Neural cell (in vitro differentiated cells): ENCODE results near the gene CIRBP. TPM values are rescaled to one million over a fixed set of nuclear protein-coding genes. Genes with fewer than 3 reads are reported as not detected.

ENCODE experiments used
- H2AFZ ChIP-seq: fragments of 200-600, 300-800 bp; sonication (generic), shearing (Covaris generic); 2 replicates; pipeline ENCODE4 v1.6.0; 2014; ENCODE audit warnings: low read depth, mild to moderate bottlenecking, antibody characterized with exemption, low read length, moderate library complexity
- H3F3A ChIP-seq: fragments of 200-600 bp; shearing (Covaris generic); 2 replicates; pipeline ENCODE4 v1.6.1; 2016; ENCODE audit warnings: mild to moderate bottlenecking, moderate library complexity, mixed read lengths, antibody characterized with exemption, low read length; ENCODE audit not compliant: insufficient read depth, poor library complexity, severe bottlenecking
- H3K27ac ChIP-seq: fragments of 200-600, 300-800 bp; sonication (generic), shearing (Covaris generic); 2 replicates; pipeline ENCODE4 v1.5.1; 2014; ENCODE audit warnings: mild to moderate bottlenecking, low read length, moderate library complexity
- H3K27me3 ChIP-seq: fragments of 300-800, 200-600 bp; sonication (generic), shearing (Covaris generic); 2 replicates; pipeline ENCODE4 v1.6.0; 2014; ENCODE audit warnings: mild to moderate bottlenecking, low read depth, low read length, moderate library complexity; ENCODE audit not compliant: insufficient read depth
- H3K36me3 ChIP-seq: fragments of 300-800, 200-600 bp; sonication (generic), shearing (Covaris generic); 2 replicates; pipeline ENCODE4 v1.5.1; 2014; ENCODE audit warnings: mild to moderate bottlenecking, antibody characterized with exemption, low read length, moderate library complexity; ENCODE audit not compliant: insufficient read depth
- H3K4me2 ChIP-seq: fragments of 300-800, 200-600 bp; sonication (generic), shearing (Covaris generic); 2 replicates; pipeline ENCODE4 v1.6.0; 2014; ENCODE audit warnings: mild to moderate bottlenecking, low read length
- H3K4me3 ChIP-seq: fragments of 300-800, 200-600 bp; sonication (generic), shearing (Covaris generic); 2 replicates; pipeline ENCODE4 v1.5.1; 2014; ENCODE audit warnings: mild to moderate bottlenecking, low read length, moderate library complexity
- H3K79me2 ChIP-seq: fragments of 200-600 bp; shearing (Covaris generic); replicated peaks from 2 replicates; pipeline ENCODE4 v1.6.0; 2014; ENCODE audit warnings: mild to moderate bottlenecking, low read length, moderate library complexity; ENCODE audit not compliant: insufficient read depth
- H3K9ac ChIP-seq: fragments of 300-800, 200-600 bp; sonication (generic), shearing (Covaris generic); 2 replicates; pipeline ENCODE4 v1.6.1; 2016; ENCODE audit warnings: mild to moderate bottlenecking, low read length, mixed read lengths
- H3K9me2 ChIP-seq: fragments of 200-600 bp; shearing (Covaris generic); 2 replicates; pipeline ENCODE4 v1.6.1; 2016; ENCODE audit warnings: mild to moderate bottlenecking, low read length, mixed read lengths; ENCODE audit not compliant: insufficient read depth
- H3K9me3 ChIP-seq: fragments of 200-600, 300-800 bp; sonication (generic), shearing (Covaris generic); 2 replicates; pipeline ENCODE4 v1.6.1; 2016; ENCODE audit warnings: mild to moderate bottlenecking, mixed run types, low read length, moderate library complexity, mixed read lengths
- H4K20me1 ChIP-seq: fragments of 200-600 bp; shearing (Covaris generic); 2 replicates; pipeline ENCODE4 v1.6.1; 2016; ENCODE audit warnings: mild to moderate bottlenecking, mixed run types; ENCODE audit not compliant: insufficient read depth
- EP300 ChIP-seq: fragments of 450-650 bp; conservative IDR thresholded peaks from 2 replicates; pipeline ENCODE4 v1.6.1; 2014; ENCODE audit warnings: antibody characterized with exemption, mild to moderate bottlenecking, moderate library complexity; ENCODE audit not compliant: poor library complexity, severe bottlenecking
- EZH2 ChIP-seq: fragments of 200-600, 300-800 bp; shearing (Covaris generic), sonication (generic); IDR thresholded peaks from 2 replicates; pipeline ENCODE4 v1.6.1; 2014; ENCODE audit warnings: antibody characterized with exemption, low read length, borderline replicate concordance, mild to moderate bottlenecking; ENCODE audit not compliant: insufficient read depth, poor library complexity, severe bottlenecking
- MXI1 ChIP-seq: fragments of 450-650 bp; conservative IDR thresholded peaks from 2 replicates; pipeline ENCODE4 v1.6.1; 2014; ENCODE audit warnings: antibody characterized with exemption, mild to moderate bottlenecking; ENCODE audit not compliant: poor library complexity, severe bottlenecking
- POLR2AphosphoS5 ChIP-seq: IDR thresholded peaks from 2 replicates; pipeline ENCODE4 v1.6.1; 2012
- RAD21 ChIP-seq: fragments of 450-650 bp; conservative IDR thresholded peaks from 2 replicates; pipeline ENCODE4 v1.6.1; 2014; ENCODE audit warnings: antibody characterized with exemption, mild to moderate bottlenecking, moderate library complexity
- SMC3 ChIP-seq: fragments of 450-650 bp; conservative IDR thresholded peaks from 2 replicates; pipeline ENCODE4 v1.6.1; 2014; ENCODE audit warnings: antibody characterized with exemption, mild to moderate bottlenecking, moderate library complexity; ENCODE audit not compliant: poor library complexity
- TAF1 ChIP-seq: IDR thresholded peaks from 2 replicates; pipeline ENCODE4 v1.6.1; 2012; ENCODE audit warnings: low read depth
- polyA plus RNA-seq: library from polyadenylated mRNA; depleted of rRNA; stranded (reverse); fragments of >200 nt; gene quantifications from 2 replicates; pipeline ENCODE4 v1.2.3, GENCODE V29; 2014
- TF ChIP-seq, protein P1 (sequence below): fragments of 450-650 bp; IDR thresholded peaks from 2 replicates; pipeline ENCODE4 v1.5.1; 2014; ENCODE audit warnings: antibody characterized with exemption, mild to moderate bottlenecking, moderate library complexity; ENCODE audit not compliant: poor library complexity, severe bottlenecking
- TF ChIP-seq, protein P2 (sequence below): IDR thresholded peaks from 2 replicates; pipeline ENCODE4 v1.6.1; 2012; ENCODE audit warnings: borderline replicate concordance

CIRBP gene
- polyA plus RNA-seq, 1 donor from 2014 or later, result 1,663 TPM

DNA sequence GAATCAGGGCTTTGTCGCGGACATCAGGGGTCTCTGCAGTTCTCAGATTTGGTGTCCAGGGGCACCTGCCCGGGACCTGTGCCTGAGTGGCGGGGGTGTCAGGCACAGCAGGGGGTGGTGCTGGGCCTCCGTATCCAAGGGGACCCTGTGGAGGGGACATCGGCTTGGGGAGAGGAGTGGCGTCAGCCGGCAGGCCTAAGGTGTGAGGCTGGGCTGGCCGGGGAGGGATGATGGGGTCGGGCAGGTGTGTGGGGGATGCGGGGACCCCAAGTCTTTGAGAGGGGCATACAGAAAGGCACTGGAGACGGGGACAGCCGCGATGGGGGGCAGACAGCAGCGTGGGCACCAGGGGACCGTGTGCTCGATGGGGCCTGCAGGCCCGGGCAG lies 19.1 kb downstream of the CIRBP start:
- Histone ChIP-seq H4K20me1 (no peaks in the 10 kb centered on the region), H3K27ac (no peak overlapping the region), H3K27me3 (no peaks in the 10 kb centered on the region), H3K9ac (no peak overlapping the region), H3K9me2 (no peaks in the 10 kb centered on the region), H3K4me2 (no peak overlapping the region), H3K79me2 (peaks cover 31% of the 10 kb centered on the region), H3K4me3 (peak overlapping the region; percentile 92), H2AFZ (no peak overlapping the region), H3K9me3 (no peaks in the 10 kb centered on the region), H3F3A (no peaks in the 10 kb centered on the region), H3K36me3 (no peaks in the 10 kb centered on the region)
- no peak for TF ChIP-seq EZH2
- TF ChIP-seq EP300, result no peak
- no peak for TF ChIP-seq MXI1
- TF ChIP-seq TAF1, result no peak
- no peak for TF ChIP-seq POLR2AphosphoS5
- TF ChIP-seq RAD21, result no peak
- TF ChIP-seq, protein P1, sequence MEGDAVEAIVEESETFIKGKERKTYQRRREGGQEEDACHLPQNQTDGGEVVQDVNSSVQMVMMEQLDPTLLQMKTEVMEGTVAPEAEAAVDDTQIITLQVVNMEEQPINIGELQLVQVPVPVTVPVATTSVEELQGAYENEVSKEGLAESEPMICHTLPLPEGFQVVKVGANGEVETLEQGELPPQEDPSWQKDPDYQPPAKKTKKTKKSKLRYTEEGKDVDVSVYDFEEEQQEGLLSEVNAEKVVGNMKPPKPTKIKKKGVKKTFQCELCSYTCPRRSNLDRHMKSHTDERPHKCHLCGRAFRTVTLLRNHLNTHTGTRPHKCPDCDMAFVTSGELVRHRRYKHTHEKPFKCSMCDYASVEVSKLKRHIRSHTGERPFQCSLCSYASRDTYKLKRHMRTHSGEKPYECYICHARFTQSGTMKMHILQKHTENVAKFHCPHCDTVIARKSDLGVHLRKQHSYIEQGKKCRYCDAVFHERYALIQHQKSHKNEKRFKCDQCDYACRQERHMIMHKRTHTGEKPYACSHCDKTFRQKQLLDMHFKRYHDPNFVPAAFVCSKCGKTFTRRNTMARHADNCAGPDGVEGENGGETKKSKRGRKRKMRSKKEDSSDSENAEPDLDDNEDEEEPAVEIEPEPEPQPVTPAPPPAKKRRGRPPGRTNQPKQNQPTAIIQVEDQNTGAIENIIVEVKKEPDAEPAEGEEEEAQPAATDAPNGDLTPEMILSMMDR, result no peak
- TF ChIP-seq, protein P2, sequence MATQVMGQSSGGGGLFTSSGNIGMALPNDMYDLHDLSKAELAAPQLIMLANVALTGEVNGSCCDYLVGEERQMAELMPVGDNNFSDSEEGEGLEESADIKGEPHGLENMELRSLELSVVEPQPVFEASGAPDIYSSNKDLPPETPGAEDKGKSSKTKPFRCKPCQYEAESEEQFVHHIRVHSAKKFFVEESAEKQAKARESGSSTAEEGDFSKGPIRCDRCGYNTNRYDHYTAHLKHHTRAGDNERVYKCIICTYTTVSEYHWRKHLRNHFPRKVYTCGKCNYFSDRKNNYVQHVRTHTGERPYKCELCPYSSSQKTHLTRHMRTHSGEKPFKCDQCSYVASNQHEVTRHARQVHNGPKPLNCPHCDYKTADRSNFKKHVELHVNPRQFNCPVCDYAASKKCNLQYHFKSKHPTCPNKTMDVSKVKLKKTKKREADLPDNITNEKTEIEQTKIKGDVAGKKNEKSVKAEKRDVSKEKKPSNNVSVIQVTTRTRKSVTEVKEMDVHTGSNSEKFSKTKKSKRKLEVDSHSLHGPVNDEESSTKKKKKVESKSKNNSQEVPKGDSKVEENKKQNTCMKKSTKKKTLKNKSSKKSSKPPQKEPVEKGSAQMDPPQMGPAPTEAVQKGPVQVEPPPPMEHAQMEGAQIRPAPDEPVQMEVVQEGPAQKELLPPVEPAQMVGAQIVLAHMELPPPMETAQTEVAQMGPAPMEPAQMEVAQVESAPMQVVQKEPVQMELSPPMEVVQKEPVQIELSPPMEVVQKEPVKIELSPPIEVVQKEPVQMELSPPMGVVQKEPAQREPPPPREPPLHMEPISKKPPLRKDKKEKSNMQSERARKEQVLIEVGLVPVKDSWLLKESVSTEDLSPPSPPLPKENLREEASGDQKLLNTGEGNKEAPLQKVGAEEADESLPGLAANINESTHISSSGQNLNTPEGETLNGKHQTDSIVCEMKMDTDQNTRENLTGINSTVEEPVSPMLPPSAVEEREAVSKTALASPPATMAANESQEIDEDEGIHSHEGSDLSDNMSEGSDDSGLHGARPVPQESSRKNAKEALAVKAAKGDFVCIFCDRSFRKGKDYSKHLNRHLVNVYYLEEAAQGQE, result no peak
- TF ChIP-seq SMC3, result no peak

DNA sequence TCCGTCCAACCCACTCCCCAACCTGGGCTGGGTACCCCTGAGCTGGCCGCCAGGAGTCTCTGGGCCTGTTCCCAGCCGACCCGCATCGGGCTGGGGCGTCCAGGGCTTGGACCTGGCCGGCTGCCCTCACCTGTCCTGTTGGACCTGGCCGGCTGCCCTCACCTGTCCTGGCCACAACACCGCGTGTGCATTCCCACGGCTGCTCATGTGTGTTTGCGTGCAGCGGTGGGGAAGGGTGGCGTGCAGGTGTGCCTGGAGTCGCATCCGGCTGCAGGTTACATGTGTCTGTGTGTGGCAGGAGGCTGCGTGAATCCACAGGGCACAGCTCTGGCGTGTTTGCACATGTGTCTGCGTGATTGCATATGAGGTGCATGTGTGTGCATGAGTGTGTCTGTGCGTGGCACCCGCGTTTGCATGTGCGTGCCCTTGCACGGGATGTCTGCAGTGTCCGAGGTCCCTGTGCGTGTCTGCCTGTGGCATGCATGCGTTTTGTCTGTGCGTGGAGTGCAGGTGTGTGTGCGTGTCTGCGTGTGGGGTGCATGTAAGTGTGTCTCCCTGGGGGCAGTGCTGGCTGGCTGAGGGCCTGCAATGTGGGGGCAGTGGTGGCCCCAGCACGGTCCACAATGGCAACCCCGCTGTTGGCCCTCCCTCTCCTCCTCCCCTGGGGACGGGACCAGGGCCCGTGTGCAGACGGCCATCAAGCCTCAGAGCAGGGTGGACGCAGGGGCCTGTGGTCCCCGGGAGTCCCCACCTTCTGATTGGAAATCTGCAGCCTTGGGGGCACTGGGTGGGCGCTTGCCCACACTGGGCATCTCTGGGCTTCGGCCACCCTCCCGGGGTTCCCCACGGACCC lies 19.9 kb downstream of the CIRBP start:
- no peaks in the 10 kb centered on the region for H3K9me3 ChIP-seq
- no peaks in the 10 kb centered on the region for H4K20me1 ChIP-seq
- H3F3A ChIP-seq, result no peaks in the 10 kb centered on the region
- H3K27ac ChIP-seq, result no peak overlapping the region
- no peak overlapping the region for H3K9ac ChIP-seq
- H3K9me2 ChIP-seq, result no peaks in the 10 kb centered on the region
- H3K36me3 ChIP-seq, result no peaks in the 10 kb centered on the region
- peak overlapping the region; percentile 92 for H3K4me3 ChIP-seq
- no peak overlapping the region for H3K4me2 ChIP-seq
- H3K27me3 ChIP-seq, result no peaks in the 10 kb centered on the region
- H3K79me2 ChIP-seq, result peaks cover 31% of the 10 kb centered on the region
- H2AFZ ChIP-seq, result no peak overlapping the region
- TF ChIP-seq TAF1 (no peak), EP300 (no peak), POLR2AphosphoS5 (no peak), SMC3 (no peak), RAD21 (no peak), MXI1 (no peak), EZH2 (no peak)
- TF ChIP-seq, protein P1, result no peak
- TF ChIP-seq, protein P2, result no peak
